WTC11 (cell line): ENCODE measurements around the gene GNA12.

Source experiments
- FOXJ3 ChIP-seq: sonication (generic); formaldehyde crosslinking; IDR thresholded peaks from 2 replicates; pipeline ENCODE4 v1.9.0; 2021; ENCODE audit warnings: missing genetic modification reagents, mild to moderate bottlenecking, borderline replicate concordance
- JUN ChIP-seq: sonication (generic); formaldehyde crosslinking; IDR thresholded peaks from 2 replicates; pipeline ENCODE4 v1.8.0; 2023; ENCODE audit warnings: mild to moderate bottlenecking, missing genetic modification reagents
- MAX ChIP-seq: sonication (generic); formaldehyde crosslinking; IDR thresholded peaks from 2 replicates; pipeline ENCODE4 v1.8.0; 2022; ENCODE audit warnings: mild to moderate bottlenecking, missing genetic modification reagents
- NR2C2 ChIP-seq: sonication (generic); formaldehyde crosslinking; IDR thresholded peaks from 2 replicates; pipeline ENCODE4 v1.8.0; 2022; ENCODE audit warnings: mild to moderate bottlenecking, missing genetic modification reagents
- SMAD3 ChIP-seq: sonication (generic); formaldehyde crosslinking; IDR thresholded peaks from 2 replicates; pipeline ENCODE4 v1.8.0; 2022; ENCODE audit warnings: missing genetic modification reagents, mild to moderate bottlenecking, borderline replicate concordance
- TEAD4 ChIP-seq: sonication (generic); formaldehyde crosslinking; IDR thresholded peaks from 2 replicates; pipeline ENCODE4 v1.8.0; 2022; ENCODE audit warnings: mild to moderate bottlenecking, missing genetic modification reagents
- ZMAT4 ChIP-seq: fragments of 250-450 bp; sonication (Bioruptor Pico); IDR thresholded peaks from 2 replicates; pipeline ENCODE4 v1.9.0; 2021; ENCODE audit warnings: mild to moderate bottlenecking
- ZNF396 ChIP-seq: fragments of 250-450 bp; sonication (Bioruptor Pico); IDR thresholded peaks from 2 replicates; pipeline ENCODE4 v1.8.0; 2021; ENCODE audit warnings: mild to moderate bottlenecking, moderate library complexity, borderline replicate concordance
- TF ChIP-seq, protein P1 (sequence below): sonication (generic); formaldehyde crosslinking; IDR thresholded peaks from 2 replicates; pipeline ENCODE4 v1.8.1; 2023; ENCODE audit warnings: mild to moderate bottlenecking, missing genetic modification reagents, borderline replicate concordance
- TF ChIP-seq, protein P2 (sequence below): fragments of 200-600 bp; IDR thresholded peaks from 2 replicates; pipeline ENCODE4 v1.8.0; 2022; ENCODE audit warnings: antibody characterized with exemption
- TF ChIP-seq, protein P3 (sequence below): sonication (generic); formaldehyde crosslinking; IDR thresholded peaks from 2 replicates; pipeline ENCODE4 v1.8.1; 2023; ENCODE audit warnings: mild to moderate bottlenecking, missing genetic modification reagents
- TF ChIP-seq, protein P4 (sequence below): sonication (generic); formaldehyde crosslinking; IDR thresholded peaks from 2 replicates; pipeline ENCODE4 v1.8.1; 2023; ENCODE audit warnings: mild to moderate bottlenecking, missing genetic modification reagents, moderate library complexity

GRCh38 chr7:2880874-2881533 is 36.9 kb upstream of the GNA12 start:
- TF ChIP-seq, protein P1, sequence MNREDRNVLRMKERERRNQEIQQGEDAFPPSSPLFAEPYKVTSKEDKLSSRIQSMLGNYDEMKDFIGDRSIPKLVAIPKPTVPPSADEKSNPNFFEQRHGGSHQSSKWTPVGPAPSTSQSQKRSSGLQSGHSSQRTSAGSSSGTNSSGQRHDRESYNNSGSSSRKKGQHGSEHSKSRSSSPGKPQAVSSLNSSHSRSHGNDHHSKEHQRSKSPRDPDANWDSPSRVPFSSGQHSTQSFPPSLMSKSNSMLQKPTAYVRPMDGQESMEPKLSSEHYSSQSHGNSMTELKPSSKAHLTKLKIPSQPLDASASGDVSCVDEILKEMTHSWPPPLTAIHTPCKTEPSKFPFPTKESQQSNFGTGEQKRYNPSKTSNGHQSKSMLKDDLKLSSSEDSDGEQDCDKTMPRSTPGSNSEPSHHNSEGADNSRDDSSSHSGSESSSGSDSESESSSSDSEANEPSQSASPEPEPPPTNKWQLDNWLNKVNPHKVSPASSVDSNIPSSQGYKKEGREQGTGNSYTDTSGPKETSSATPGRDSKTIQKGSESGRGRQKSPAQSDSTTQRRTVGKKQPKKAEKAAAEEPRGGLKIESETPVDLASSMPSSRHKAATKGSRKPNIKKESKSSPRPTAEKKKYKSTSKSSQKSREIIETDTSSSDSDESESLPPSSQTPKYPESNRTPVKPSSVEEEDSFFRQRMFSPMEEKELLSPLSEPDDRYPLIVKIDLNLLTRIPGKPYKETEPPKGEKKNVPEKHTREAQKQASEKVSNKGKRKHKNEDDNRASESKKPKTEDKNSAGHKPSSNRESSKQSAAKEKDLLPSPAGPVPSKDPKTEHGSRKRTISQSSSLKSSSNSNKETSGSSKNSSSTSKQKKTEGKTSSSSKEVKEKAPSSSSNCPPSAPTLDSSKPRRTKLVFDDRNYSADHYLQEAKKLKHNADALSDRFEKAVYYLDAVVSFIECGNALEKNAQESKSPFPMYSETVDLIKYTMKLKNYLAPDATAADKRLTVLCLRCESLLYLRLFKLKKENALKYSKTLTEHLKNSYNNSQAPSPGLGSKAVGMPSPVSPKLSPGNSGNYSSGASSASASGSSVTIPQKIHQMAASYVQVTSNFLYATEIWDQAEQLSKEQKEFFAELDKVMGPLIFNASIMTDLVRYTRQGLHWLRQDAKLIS, result no peak
- no peak for TF ChIP-seq MAX
- no peak for TF ChIP-seq ZNF396 (CRISPR knock-in tag)
- no peak for TF ChIP-seq ZMAT4 (CRISPR knock-in tag)
- TF ChIP-seq, protein P2, sequence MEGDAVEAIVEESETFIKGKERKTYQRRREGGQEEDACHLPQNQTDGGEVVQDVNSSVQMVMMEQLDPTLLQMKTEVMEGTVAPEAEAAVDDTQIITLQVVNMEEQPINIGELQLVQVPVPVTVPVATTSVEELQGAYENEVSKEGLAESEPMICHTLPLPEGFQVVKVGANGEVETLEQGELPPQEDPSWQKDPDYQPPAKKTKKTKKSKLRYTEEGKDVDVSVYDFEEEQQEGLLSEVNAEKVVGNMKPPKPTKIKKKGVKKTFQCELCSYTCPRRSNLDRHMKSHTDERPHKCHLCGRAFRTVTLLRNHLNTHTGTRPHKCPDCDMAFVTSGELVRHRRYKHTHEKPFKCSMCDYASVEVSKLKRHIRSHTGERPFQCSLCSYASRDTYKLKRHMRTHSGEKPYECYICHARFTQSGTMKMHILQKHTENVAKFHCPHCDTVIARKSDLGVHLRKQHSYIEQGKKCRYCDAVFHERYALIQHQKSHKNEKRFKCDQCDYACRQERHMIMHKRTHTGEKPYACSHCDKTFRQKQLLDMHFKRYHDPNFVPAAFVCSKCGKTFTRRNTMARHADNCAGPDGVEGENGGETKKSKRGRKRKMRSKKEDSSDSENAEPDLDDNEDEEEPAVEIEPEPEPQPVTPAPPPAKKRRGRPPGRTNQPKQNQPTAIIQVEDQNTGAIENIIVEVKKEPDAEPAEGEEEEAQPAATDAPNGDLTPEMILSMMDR, result no peak
- TF ChIP-seq NR2C2, result no peak
- TF ChIP-seq FOXJ3 (CRISPR knock-in tag), result no peak
- TF ChIP-seq, protein P3, sequence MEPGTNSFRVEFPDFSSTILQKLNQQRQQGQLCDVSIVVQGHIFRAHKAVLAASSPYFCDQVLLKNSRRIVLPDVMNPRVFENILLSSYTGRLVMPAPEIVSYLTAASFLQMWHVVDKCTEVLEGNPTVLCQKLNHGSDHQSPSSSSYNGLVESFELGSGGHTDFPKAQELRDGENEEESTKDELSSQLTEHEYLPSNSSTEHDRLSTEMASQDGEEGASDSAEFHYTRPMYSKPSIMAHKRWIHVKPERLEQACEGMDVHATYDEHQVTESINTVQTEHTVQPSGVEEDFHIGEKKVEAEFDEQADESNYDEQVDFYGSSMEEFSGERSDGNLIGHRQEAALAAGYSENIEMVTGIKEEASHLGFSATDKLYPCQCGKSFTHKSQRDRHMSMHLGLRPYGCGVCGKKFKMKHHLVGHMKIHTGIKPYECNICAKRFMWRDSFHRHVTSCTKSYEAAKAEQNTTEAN (CRISPR knock-in tag), result no peak
- TF ChIP-seq JUN, result no peak
- no peak for TF ChIP-seq SMAD3 (CRISPR knock-in tag)
- TF ChIP-seq TEAD4 (CRISPR knock-in tag), result no peak
- TF ChIP-seq, protein P4, sequence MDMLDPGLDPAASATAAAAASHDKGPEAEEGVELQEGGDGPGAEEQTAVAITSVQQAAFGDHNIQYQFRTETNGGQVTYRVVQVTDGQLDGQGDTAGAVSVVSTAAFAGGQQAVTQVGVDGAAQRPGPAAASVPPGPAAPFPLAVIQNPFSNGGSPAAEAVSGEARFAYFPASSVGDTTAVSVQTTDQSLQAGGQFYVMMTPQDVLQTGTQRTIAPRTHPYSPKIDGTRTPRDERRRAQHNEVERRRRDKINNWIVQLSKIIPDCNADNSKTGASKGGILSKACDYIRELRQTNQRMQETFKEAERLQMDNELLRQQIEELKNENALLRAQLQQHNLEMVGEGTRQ (CRISPR knock-in tag), result no peak
